Measurements from ENCODE around the gene EIF3J.

Gene EIF3J

DNA sequence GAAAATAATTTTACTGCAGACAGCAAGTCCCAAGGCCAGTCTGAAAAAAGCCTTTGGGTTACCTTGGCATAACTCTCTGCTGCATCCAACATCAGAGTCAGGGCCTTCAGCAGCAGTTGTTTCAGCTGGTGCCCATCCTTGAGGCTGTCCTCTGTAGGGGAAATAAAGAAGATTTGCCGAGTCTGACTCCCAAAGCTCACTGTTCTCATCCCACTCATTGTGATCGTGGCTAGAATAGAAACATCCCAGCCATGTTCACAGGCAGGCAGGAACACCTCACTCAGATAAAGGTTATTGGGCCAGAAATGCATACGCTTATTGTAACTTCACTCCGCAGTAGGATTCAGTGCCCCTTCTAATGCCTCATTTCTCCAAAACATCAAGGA lies 29.2 kb downstream of the EIF3J start:
- Histone ChIP-seq H3K4me3 (ENCODE audit: insufficient read length, low read depth) (no peak overlapping the region), H3K4me1 (ENCODE audit: insufficient read depth, insufficient read length) (no peaks in the 10 kb centered on the region), H3K27me3 (ENCODE audit: insufficient read depth, insufficient read length) (no peaks in the 10 kb centered on the region), H3K9me3 (ENCODE audit: insufficient read depth, low read length) (peaks cover 11% of the 10 kb centered on the region), H3K9ac (ENCODE audit: insufficient read length, low read depth) (no peak overlapping the region), H3K36me3 (ENCODE audit: insufficient read depth, insufficient read length, low read length) (peaks cover 69% of the 10 kb centered on the region)
- no peak for DNase-seq (ENCODE audit: low read depth, low spot score)
- TF ChIP-seq YY1 (IDR thresholded peaks at IDR 0.05; ENCODE audit: insufficient read depth, insufficient read length) (no peak), ZNF274 (IDR thresholded peaks at IDR 0.05; ENCODE audit: low read depth, low read length) (no peak), SUZ12 (IDR thresholded peaks at IDR 0.05; ENCODE audit: extremely low read depth, insufficient read depth, insufficient read length) (no peak)

DNA sequence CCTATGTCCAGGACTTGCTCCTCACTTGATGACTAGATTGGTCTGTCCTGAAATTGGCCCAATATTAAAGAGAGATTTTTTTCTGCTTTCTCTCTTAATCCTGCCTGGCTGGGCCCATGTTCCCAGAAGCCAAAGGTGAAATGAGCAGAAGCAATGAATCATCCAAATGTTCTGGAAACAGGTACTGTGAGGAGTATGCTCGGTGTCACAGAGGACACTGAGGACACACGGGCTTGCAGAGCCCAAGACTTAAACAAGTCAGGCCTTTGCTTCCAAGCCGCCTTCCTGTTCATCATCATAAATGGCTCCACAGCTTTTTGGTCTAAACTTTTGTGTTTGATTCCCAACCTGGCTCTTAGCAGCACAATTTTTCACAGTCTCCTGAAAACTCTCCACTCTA lies 31.4 kb downstream of the EIF3J start:
- Histone ChIP-seq H3K9ac (ENCODE audit: insufficient read length, low read depth) (no peak overlapping the region), H3K9me3 (ENCODE audit: insufficient read depth, low read length) (peaks cover 11% of the 10 kb centered on the region), H3K36me3 (ENCODE audit: insufficient read depth, insufficient read length, low read length) (peaks cover 58% of the 10 kb centered on the region), H3K4me1 (ENCODE audit: insufficient read depth, insufficient read length) (no peaks in the 10 kb centered on the region), H3K4me3 (ENCODE audit: insufficient read length, low read depth) (no peak overlapping the region), H3K27me3 (ENCODE audit: insufficient read depth, insufficient read length) (no peaks in the 10 kb centered on the region)
- no peak for DNase-seq (ENCODE audit: low read depth, low spot score)
- TF ChIP-seq SUZ12 (IDR thresholded peaks at IDR 0.05; ENCODE audit: extremely low read depth, insufficient read depth, insufficient read length) (no peak), ZNF274 (IDR thresholded peaks at IDR 0.05; ENCODE audit: low read depth, low read length) (no peak), YY1 (IDR thresholded peaks at IDR 0.05; ENCODE audit: insufficient read depth, insufficient read length) (no peak)

DNA sequence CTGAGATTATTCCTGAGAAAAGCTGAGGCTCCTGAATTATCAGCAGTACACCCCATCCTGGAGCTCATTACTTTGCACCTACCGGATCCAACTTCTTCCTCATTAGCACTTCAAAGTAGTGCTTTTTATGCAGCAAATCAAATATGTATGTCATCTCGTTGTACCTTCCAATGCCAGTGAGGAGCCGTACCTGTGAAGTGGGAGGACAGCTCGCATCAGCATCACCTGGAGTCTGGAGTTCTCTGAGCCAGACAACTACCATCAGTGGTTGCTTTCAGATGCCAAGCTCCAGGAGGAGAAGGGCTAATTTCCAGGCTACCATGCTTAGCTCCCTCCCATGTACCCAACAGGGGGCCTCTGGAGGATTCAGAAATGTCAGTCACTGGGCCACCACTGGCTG lies 32.4 kb downstream of the EIF3J start:
- Histone ChIP-seq H3K9ac (ENCODE audit: insufficient read length, low read depth) (no peak overlapping the region), H3K36me3 (ENCODE audit: insufficient read depth, insufficient read length, low read length) (peaks cover 55% of the 10 kb centered on the region), H3K4me3 (ENCODE audit: insufficient read length, low read depth) (no peak overlapping the region), H3K4me1 (ENCODE audit: insufficient read depth, insufficient read length) (no peaks in the 10 kb centered on the region), H3K27me3 (ENCODE audit: insufficient read depth, insufficient read length) (no peaks in the 10 kb centered on the region), H3K9me3 (ENCODE audit: insufficient read depth, low read length) (peaks cover 11% of the 10 kb centered on the region)
- TF ChIP-seq YY1 (IDR thresholded peaks at IDR 0.05; ENCODE audit: insufficient read depth, insufficient read length), result no peak
- TF ChIP-seq SUZ12 (IDR thresholded peaks at IDR 0.05; ENCODE audit: extremely low read depth, insufficient read depth, insufficient read length), result no peak
- no peak for TF ChIP-seq ZNF274 (IDR thresholded peaks at IDR 0.05; ENCODE audit: low read depth, low read length)
- no peak for DNase-seq (ENCODE audit: low read depth, low spot score)

DNA sequence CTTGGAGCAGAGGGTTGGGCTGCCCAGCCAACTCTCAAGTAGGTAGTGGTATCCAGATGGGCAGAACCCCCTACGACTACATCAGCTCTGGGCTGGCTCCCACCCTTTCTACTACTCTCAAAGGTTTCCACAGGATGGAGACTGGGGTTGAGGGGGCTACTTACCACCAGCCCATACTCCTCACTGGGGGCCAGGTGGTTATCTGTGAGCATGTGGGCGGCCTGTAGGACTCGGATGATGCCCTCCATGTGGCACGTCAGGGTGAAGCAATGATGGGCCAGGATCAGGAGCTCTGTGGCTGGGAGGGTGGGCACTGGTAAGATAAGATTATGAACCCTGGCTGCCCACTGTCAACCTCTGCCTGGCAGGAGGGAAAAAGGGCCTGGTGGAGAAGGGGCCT lies 33.4 kb downstream of the EIF3J start:
- no peaks in the 10 kb centered on the region for H3K4me1 ChIP-seq (ENCODE audit: insufficient read depth, insufficient read length)
- H3K9me3 ChIP-seq (ENCODE audit: insufficient read depth, low read length), result peaks cover 1% of the 10 kb centered on the region; the same call in 1 of the 2 replicates
- TF ChIP-seq ZNF274 (IDR thresholded peaks at IDR 0.05; ENCODE audit: low read depth, low read length), result no peak
- no peak for TF ChIP-seq YY1 (IDR thresholded peaks at IDR 0.05; ENCODE audit: insufficient read depth, insufficient read length)
- no peak for TF ChIP-seq SUZ12 (IDR thresholded peaks at IDR 0.05; ENCODE audit: extremely low read depth, insufficient read depth, insufficient read length)
- no peak overlapping the region for H3K9ac ChIP-seq (ENCODE audit: insufficient read length, low read depth)
- no peaks in the 10 kb centered on the region for H3K27me3 ChIP-seq (ENCODE audit: insufficient read depth, insufficient read length)
- peaks cover 53% of the 10 kb centered on the region for H3K36me3 ChIP-seq (ENCODE audit: insufficient read depth, insufficient read length, low read length)
- no peak overlapping the region for H3K4me3 ChIP-seq (ENCODE audit: insufficient read length, low read depth)
- DNase-seq (ENCODE audit: low read depth, low spot score), result no peak

DNA sequence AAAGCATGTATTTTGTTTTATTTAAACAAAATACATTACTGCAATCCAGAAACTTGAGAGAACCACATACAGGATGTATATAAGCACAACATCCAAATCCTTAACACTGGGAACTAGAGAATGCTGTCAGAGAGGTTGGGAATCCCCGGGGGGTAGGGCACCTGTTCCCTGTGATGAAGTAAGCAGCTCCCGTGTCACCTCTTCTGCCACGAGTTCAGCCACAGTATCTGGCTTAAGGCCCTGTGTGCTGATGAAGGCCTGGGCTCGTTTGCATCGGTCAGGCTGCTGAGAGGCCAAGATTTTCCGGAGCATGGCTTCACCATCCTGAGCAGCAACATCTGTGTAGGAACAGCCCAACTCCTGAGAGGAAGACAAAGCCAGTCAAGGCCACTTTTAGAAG lies 36.4 kb downstream of the EIF3J start:
- no peak for DNase-seq (ENCODE audit: low read depth, low spot score)
- Histone ChIP-seq H3K36me3 (ENCODE audit: insufficient read depth, insufficient read length, low read length) (peaks cover 34% of the 10 kb centered on the region), H3K27me3 (ENCODE audit: insufficient read depth, insufficient read length) (no peaks in the 10 kb centered on the region), H3K9ac (ENCODE audit: insufficient read length, low read depth) (no peak overlapping the region), H3K4me3 (ENCODE audit: insufficient read length, low read depth) (no peak overlapping the region), H3K9me3 (ENCODE audit: insufficient read depth, low read length) (no peaks in the 10 kb centered on the region), H3K4me1 (ENCODE audit: insufficient read depth, insufficient read length) (no peaks in the 10 kb centered on the region)
- TF ChIP-seq YY1 (IDR thresholded peaks at IDR 0.05; ENCODE audit: insufficient read depth, insufficient read length) (no peak), ZNF274 (IDR thresholded peaks at IDR 0.05; ENCODE audit: low read depth, low read length) (no peak)

DNA sequence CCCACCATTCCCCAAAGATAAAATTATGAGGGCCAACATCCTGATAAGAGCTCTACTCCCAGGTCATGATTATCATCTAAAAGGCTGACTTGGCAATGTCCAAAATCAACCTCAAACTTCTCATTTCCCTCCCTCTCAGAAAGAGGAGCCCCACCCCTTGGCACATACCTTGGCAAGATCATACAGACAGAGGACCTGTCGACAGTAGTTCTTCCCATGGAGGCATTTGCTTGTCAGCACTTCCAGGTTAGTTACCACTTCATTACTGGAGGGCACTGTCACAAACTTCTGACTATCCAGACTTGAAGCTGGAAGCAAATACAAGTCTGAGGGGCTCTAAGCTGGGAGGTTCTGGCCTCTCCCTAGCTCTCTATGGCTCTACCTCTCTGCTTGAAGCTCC lies 37.8 kb downstream of the EIF3J start:
- H3K4me3 ChIP-seq (ENCODE audit: insufficient read length, low read depth), result no peak overlapping the region
- peaks cover 29% of the 10 kb centered on the region for H3K36me3 ChIP-seq (ENCODE audit: insufficient read depth, insufficient read length, low read length)
- H3K9ac ChIP-seq (ENCODE audit: insufficient read length, low read depth), result no peak overlapping the region
- no peaks in the 10 kb centered on the region for H3K9me3 ChIP-seq (ENCODE audit: insufficient read depth, low read length)
- H3K27me3 ChIP-seq (ENCODE audit: insufficient read depth, insufficient read length), result no peaks in the 10 kb centered on the region
- no peaks in the 10 kb centered on the region for H3K4me1 ChIP-seq (ENCODE audit: insufficient read depth, insufficient read length)
- DNase-seq (ENCODE audit: low read depth, low spot score), result no peak
- TF ChIP-seq SUZ12 (IDR thresholded peaks at IDR 0.05; ENCODE audit: extremely low read depth, insufficient read depth, insufficient read length), result no peak
- TF ChIP-seq ZNF274 (IDR thresholded peaks at IDR 0.05; ENCODE audit: low read depth, low read length), result no peak
- TF ChIP-seq YY1 (IDR thresholded peaks at IDR 0.05; ENCODE audit: insufficient read depth, insufficient read length), result no peak

DNA sequence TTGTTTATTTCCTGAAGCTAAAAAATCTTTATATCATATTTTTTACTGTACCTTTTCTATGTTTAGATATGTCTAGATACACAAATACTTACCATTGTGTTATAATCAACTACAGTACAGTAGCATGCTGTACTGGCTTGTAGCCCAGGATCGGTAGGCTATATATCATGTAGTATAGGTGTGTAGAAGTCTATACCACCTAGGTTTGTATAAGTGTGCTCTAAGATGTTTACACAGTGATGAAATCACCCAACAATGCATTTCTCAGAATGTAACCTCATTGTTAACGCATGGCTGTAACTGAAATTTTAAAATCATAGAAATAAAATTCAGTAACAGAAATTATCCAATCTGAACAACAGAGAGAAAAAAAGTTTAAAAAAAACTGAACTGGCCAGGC lies 43.2 kb downstream of the EIF3J start:
- H3K4me3 ChIP-seq (ENCODE audit: insufficient read length, low read depth), result no peak overlapping the region
- no peak overlapping the region for H3K9ac ChIP-seq (ENCODE audit: insufficient read length, low read depth)
- peaks cover 16% of the 10 kb centered on the region for H3K36me3 ChIP-seq (ENCODE audit: insufficient read depth, insufficient read length, low read length)
- DNase-seq (ENCODE audit: low read depth, low spot score), result no peak
- TF ChIP-seq ZNF274 (IDR thresholded peaks at IDR 0.05; ENCODE audit: low read depth, low read length) (no peak), YY1 (IDR thresholded peaks at IDR 0.05; ENCODE audit: insufficient read depth, insufficient read length) (no peak), SUZ12 (IDR thresholded peaks at IDR 0.05; ENCODE audit: extremely low read depth, insufficient read depth, insufficient read length) (no peak)
- H3K27me3 ChIP-seq (ENCODE audit: insufficient read depth, insufficient read length), result no peaks in the 10 kb centered on the region
- H3K9me3 ChIP-seq (ENCODE audit: insufficient read depth, low read length), result no peaks in the 10 kb centered on the region
- no peaks in the 10 kb centered on the region for H3K4me1 ChIP-seq (ENCODE audit: insufficient read depth, insufficient read length)

Measured in NT2/D1 (cell line).